Peyer's patch (tissue), 4 donors: ENCODE data around the gene R3HDM4. TPM values are rescaled to one million over a fixed set of nuclear protein-coding genes. Genes with fewer than 3 reads are reported as not detected.

Experiments used
- DNase-seq, 3 donors: peaks; one replicate each; pipeline ENCODE4 v3.0.0-alpha.2; 2017 to 2019
- H3K27ac ChIP-seq, 4 donors: fragments of 200-600 bp; sonication (generic); one replicate each; pipeline ENCODE4 v1.5.1; 2016 to 2019
- H3K27me3 ChIP-seq, 2 donors: fragments of 200-600 bp; sonication (generic); one replicate each; pipeline ENCODE4 v1.5.1; 2019
- H3K36me3 ChIP-seq, 3 donors: fragments of 200-600 bp; sonication (generic); one replicate each; pipeline ENCODE4 v1.5.1; 2016 to 2019
- H3K4me1 ChIP-seq, 4 donors: fragments of 200-600 bp; sonication (generic); one replicate each; pipeline ENCODE4 v1.5.1; 2016 to 2019
- H3K4me3 ChIP-seq, 4 donors: fragments of 200-600 bp; sonication (generic); 1 replicate in 3 of 4; 2 replicates in 1 of 4; pipeline ENCODE4 v1.5.1; 2016 to 2019; ENCODE audit warnings: mild to moderate bottlenecking in 1 of 4
- H3K9me3 ChIP-seq, 4 donors: fragments of 200-600 bp; sonication (generic); one replicate each; pipeline ENCODE4 v1.5.1; 2016 to 2019; ENCODE audit warnings: mild to moderate bottlenecking in 1 of 4
- CTCF ChIP-seq, 6 experiments: fragments of 450-650 bp in 4 of 6; fragments of 200-600 bp in 2 of 6; sonication (generic) in 1 of 6; IDR thresholded peaks; one replicate each; pipeline ENCODE4 v1.5.1; 2017 to 2019; ENCODE audit warnings: antibody characterized with exemption in 6 of 6, mild to moderate bottlenecking in 3 of 6, moderate library complexity in 1 of 6
- POLR2A ChIP-seq, 2 donors: fragments of 450-650 bp; IDR thresholded peaks; one replicate each; pipeline ENCODE4 v1.5.1; 2017; ENCODE audit warnings: antibody characterized with exemption in 2 of 2, mild to moderate bottlenecking in 2 of 2, moderate library complexity in 2 of 2
- total RNA-seq, 4 donors: library from RNA; depleted of rRNA; stranded (reverse); fragments of >200 nt; gene quantifications; one replicate each; pipeline ENCODE4 v1.1.0, GENCODE V29; 2016

Gene R3HDM4
- total RNA-seq, 4 donors from 2014 or later = 20.8 to 43.5 (median 34.8) TPM

- Histone ChIP-seq H3K4me3 (no peak overlapping the region), H3K27ac (peak overlapping the region in 2 of 4 donors; percentile 83 to 89), H3K36me3 (no peaks in the 10 kb centered on the region), H3K27me3 (no peaks in the 10 kb centered on the region), H3K9me3 (no peaks in the 10 kb centered on the region), H3K4me1 (peaks cover 0 to 29% (median 20%) of the 10 kb centered on the region in 4 donors)
- TF ChIP-seq CTCF (IDR thresholded peaks at IDR 0.05) (no peak), POLR2A (IDR thresholded peaks at IDR 0.05) (no peak)
- peak in 2 of 3 donors; percentile 84 for DNase-seq
Measured at GRCh38 chr19:907183-907853, 5.7 kb downstream of the R3HDM4 start.

GRCh38 chr19:906480-906879, 6.5 kb downstream of the R3HDM4 start:
- no peak for DNase-seq
- H3K4me1 ChIP-seq = peaks cover 0 to 29% (median 18%) of the 10 kb centered on the region in 4 donors
- TF ChIP-seq POLR2A (IDR thresholded peaks at IDR 0.05) = no peak
- no peak for TF ChIP-seq CTCF (IDR thresholded peaks at IDR 0.05)
- H3K36me3 ChIP-seq = peaks cover 0 to 6% (median 0%) of the 10 kb centered on the region in 3 donors
- H3K27me3 ChIP-seq = no peaks in the 10 kb centered on the region
- H3K27ac ChIP-seq = peak overlapping the region in 2 of 4 donors; percentile 83 to 89
- H3K4me3 ChIP-seq = no peak overlapping the region
- no peaks in the 10 kb centered on the region for H3K9me3 ChIP-seq

- no peak overlapping the region for H3K27ac ChIP-seq
- TF ChIP-seq CTCF (IDR thresholded peaks at IDR 0.05) (no peak), POLR2A (IDR thresholded peaks at IDR 0.05) (no peak)
Measured at GRCh38 chr19:904545-904944, 8.5 kb downstream of the R3HDM4 start.

GRCh38 chr19:903266-903797, 9.7 kb downstream of the R3HDM4 start:
- H3K4me1 ChIP-seq = peaks cover 0 to 15% (median 2%) of the 10 kb centered on the region in 4 donors
- H3K4me3 ChIP-seq = no peak overlapping the region
- H3K27me3 ChIP-seq = no peaks in the 10 kb centered on the region
- no peaks in the 10 kb centered on the region for H3K9me3 ChIP-seq
- peaks cover 0 to 24% (median 0%) of the 10 kb centered on the region in 3 donors for H3K36me3 ChIP-seq
- no peak overlapping the region for H3K27ac ChIP-seq
- no peak for TF ChIP-seq CTCF (IDR thresholded peaks at IDR 0.05)
- no peak for TF ChIP-seq POLR2A (IDR thresholded peaks at IDR 0.05)
- DNase-seq = no peak

More at GRCh38 chr19:904545-904944, 8.5 kb downstream of the R3HDM4 start:
- Histone ChIP-seq H3K9me3 (no peaks in the 10 kb centered on the region), H3K36me3 (peaks cover 0 to 15% (median 0%) of the 10 kb centered on the region in 3 donors), H3K4me3 (no peak overlapping the region), H3K4me1 (peaks cover 0 to 22% (median 8%) of the 10 kb centered on the region in 4 donors), H3K27me3 (no peaks in the 10 kb centered on the region)
- no peak for DNase-seq

- DNase-seq = no peak
- Histone ChIP-seq H3K9me3 (no peaks in the 10 kb centered on the region), H3K36me3 (peaks cover 0 to 24% (median 0%) of the 10 kb centered on the region in 3 donors), H3K4me1 (peaks cover 0 to 8% (median 2%) of the 10 kb centered on the region in 4 donors), H3K27me3 (no peaks in the 10 kb centered on the region), H3K27ac (no peak overlapping the region), H3K4me3 (no peak overlapping the region)
- no peak for TF ChIP-seq POLR2A (IDR thresholded peaks at IDR 0.05)
- no peak for TF ChIP-seq CTCF (IDR thresholded peaks at IDR 0.05)
Measured at GRCh38 chr19:902446-903226, 10.4 kb downstream of the R3HDM4 start.
